GM10248 (cell line): ENCODE measurements around the gene TNFRSF8.

Experiments used
- CTCF ChIA-PET: fragments of 300-600 bp; sonication (Branson Sonifier 250); formaldehyde crosslinking; extraction: SDS; loops from one replicate; lab custom pipeline; 2021; ENCODE audit warnings: antibody characterized with exemption; lab: Yijun Ruan, JAX
- POLR2A ChIA-PET: fragments of 350-650 bp; sonication (Branson Sonifier 250); formaldehyde crosslinking; extraction: SDS; loops from one replicate; lab custom pipeline; 2020; ENCODE audit warnings: antibody characterized with exemption; lab: Yijun Ruan, JAX
- DNase-seq: peaks from one replicate; pipeline ENCODE4 v3.0.0; 2012; ENCODE audit errors: extremely low spot score
- CTCF ChIP-seq: IDR thresholded peaks from 2 replicates; pipeline ENCODE4 v1.5.1; 2012; ENCODE audit warnings: mild to moderate bottlenecking, low read depth; ENCODE audit errors: extremely low read depth, missing control alignments, control extremely low read depth

Gene TNFRSF8

GRCh38 chr1:12057940-12058687 lies 5.0 kb upstream of the TNFRSF8 start:
- DNase-seq, result no peak
- POLR2A ChIA-PET, result no interaction called here
- CTCF ChIA-PET, result interaction anchor here (1.2 to 5.4 kb wide), 8 partner anchors 8 to 67 kb away, joined by 3 to 25 read pairs (median 6); no protein-coding TSS in a partner anchor
- no peak for TF ChIP-seq CTCF

DNA sequence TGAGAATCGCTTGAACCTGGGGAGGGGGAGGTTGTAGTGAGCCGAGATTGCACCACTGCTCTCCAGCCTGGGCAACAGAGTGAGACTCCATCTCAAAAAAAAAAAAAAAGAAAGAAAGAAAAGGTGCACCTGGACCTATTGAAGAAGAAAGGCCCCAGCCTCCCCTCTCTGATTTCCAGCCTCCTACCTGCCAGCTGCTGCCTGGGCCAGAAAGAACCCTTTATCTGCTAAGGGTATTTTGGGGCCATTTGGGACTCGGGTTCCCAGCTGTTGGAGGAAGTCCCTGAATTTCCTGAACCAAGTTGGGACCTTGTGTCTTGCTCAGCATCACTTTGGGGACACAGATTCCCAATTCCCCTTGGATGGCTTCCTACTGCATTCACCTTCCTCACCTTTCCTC lies 3.9 kb upstream of the TNFRSF8 start:
- ChIA-PET POLR2A (interaction anchor here (0.9 to 1.4 kb wide), 2 partner anchors 9 to 20 kb away, joined by 3 to 10 read pairs; no protein-coding TSS in a partner anchor), CTCF (interaction anchor here (1.0 to 5.4 kb wide), 6 partner anchors 8 to 66 kb away, joined by 3 to 25 read pairs (median 4); no protein-coding TSS in a partner anchor)
- TF ChIP-seq CTCF, result no peak
- DNase-seq, result no peak

DNA sequence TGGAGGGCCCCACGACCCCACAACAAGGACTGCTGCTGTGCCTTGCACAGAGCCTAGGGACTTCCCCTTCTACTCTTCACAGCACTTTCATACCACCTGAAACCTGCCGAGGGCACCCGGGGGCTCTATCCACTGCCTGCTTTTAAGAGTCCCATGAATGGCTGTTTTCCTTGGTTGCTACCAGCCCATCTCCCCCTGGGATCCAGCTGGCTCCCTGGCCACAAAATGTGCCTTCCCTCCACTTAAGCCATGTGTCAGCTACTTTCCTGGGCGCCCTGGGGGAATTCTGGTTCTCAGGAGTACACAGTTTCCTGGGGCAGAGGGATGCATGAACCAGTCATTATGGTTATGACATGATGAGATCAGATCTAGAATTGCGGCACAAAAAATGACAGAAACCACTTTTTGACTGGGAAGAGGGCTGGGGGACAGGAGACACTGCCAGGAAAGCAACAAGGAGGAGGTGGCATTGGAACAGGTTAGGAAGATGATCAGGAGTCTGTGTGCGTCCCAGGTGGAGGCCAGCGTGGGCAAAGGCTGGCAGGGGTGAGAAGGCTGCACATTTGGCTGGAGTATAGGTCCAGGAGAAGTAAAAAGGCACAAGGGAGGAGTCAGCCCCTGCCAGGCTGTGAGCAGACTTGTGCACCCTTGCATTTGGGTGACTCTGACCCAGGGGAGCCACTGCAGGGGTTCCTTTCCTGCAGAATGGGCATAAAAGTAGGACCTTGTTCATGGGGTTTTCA lies 3.2 kb upstream of the TNFRSF8 start:
- ChIA-PET CTCF (interaction anchor here (1.0 to 5.4 kb wide), 6 partner anchors 8 to 65 kb away, joined by 3 to 25 read pairs (median 4); no protein-coding TSS in a partner anchor), POLR2A (interaction anchor here (0.9 to 1.4 kb wide), 2 partner anchors 8 to 19 kb away, joined by 3 to 10 read pairs; no protein-coding TSS in a partner anchor)
- no peak for DNase-seq
- TF ChIP-seq CTCF, result no peak

GRCh38 chr1:12060500-12060899 lies 2.6 kb upstream of the TNFRSF8 start:
- ChIA-PET CTCF (interaction anchor here (1.3 to 5.4 kb wide), 4 partner anchors 9 to 18 kb away, joined by 3 to 25 read pairs (median 4); no protein-coding TSS in a partner anchor), POLR2A (no interaction called here)
- no peak for TF ChIP-seq CTCF
- DNase-seq, result no peak

GRCh38 chr1:12064073-12064969 lies 1.2 kb downstream of the TNFRSF8 start:
- no peak for DNase-seq
- ChIA-PET CTCF (interaction anchor here (0.9 to 7.3 kb wide), 3 partner anchors 13 to 15 kb away, joined by 4 to 81 read pairs (median 6); no protein-coding TSS in a partner anchor), POLR2A (interaction anchor here (0.7 kb wide), 1 partner anchor 534 kb away, joined by 6 read pairs; no protein-coding TSS in a partner anchor)
- TF ChIP-seq CTCF, result no peak
